ENCODE measurements around the gene PCDHGA8. TPM values are rescaled to one million over a fixed set of nuclear protein-coding genes. Genes with fewer than 3 reads are reported as not detected.

PCDHGA8 gene
- total RNA-seq, 1 donor from 2014 or later, result 0.02 TPM

Other genes with a start within 250 kb of the PCDHGA8 start
- gene PCDHB6, start 242.6 kb upstream of the PCDHGA8 start, total RNA-seq, result not detected in 2 replicates
- gene PCDHB7, start 220.0 kb upstream of the PCDHGA8 start, total RNA-seq, result not detected in 2 replicates
- not detected in 2 replicates for gene PCDHB8, start 214.8 kb upstream of the PCDHGA8 start, total RNA-seq
- not detected in 2 replicates for gene PCDHB16, start 210.2 kb upstream of the PCDHGA8 start, total RNA-seq
- gene PCDHB9, start 205.5 kb upstream of the PCDHGA8 start, total RNA-seq, result not detected in 2 replicates
- not detected in 2 replicates for gene PCDHB10, start 200.3 kb upstream of the PCDHGA8 start, total RNA-seq
- gene PCDHB11, start 193.0 kb upstream of the PCDHGA8 start, total RNA-seq, result not detected in 2 replicates
- gene PCDHB12, start 183.9 kb upstream of the PCDHGA8 start, total RNA-seq, result not detected in 2 replicates
- gene PCDHB13, start 178.7 kb upstream of the PCDHGA8 start, total RNA-seq, result 0.05 TPM in 1 of 2 replicates, not detected in the other
- gene PCDHB14, start 169.3 kb upstream of the PCDHGA8 start, total RNA-seq, result not detected in 2 replicates
- not detected in 2 replicates for gene PCDHB15, start 147.2 kb upstream of the PCDHGA8 start, total RNA-seq
- gene SLC25A2, start 88.6 kb upstream of the PCDHGA8 start, total RNA-seq, result 0.14 and 0.23 TPM in 2 replicates
- 71.5 and 75.0 TPM in 2 replicates for gene TAF7, start 71.8 kb upstream of the PCDHGA8 start, total RNA-seq
- 0.07 and 0.09 TPM in 2 replicates for gene PCDHGA1, start 62.1 kb upstream of the PCDHGA8 start, total RNA-seq
- gene PCDHGA2, start 53.9 kb upstream of the PCDHGA8 start, total RNA-seq, result 0.07 and 0.12 TPM in 2 replicates
- 0.14 and 0.19 TPM in 2 replicates for gene PCDHGA3, start 48.8 kb upstream of the PCDHGA8 start, total RNA-seq
- gene PCDHGB1, start 42.5 kb upstream of the PCDHGA8 start, total RNA-seq, result 0.14 and 0.19 TPM in 2 replicates
- 0.33 and 0.37 TPM in 2 replicates for gene PCDHGA4, start 37.6 kb upstream of the PCDHGA8 start, total RNA-seq
- gene PCDHGB2, start 32.6 kb upstream of the PCDHGA8 start, total RNA-seq, result 0.63 and 0.97 TPM in 2 replicates
- gene PCDHGA5, start 28.5 kb upstream of the PCDHGA8 start, total RNA-seq, result 0.19 and 0.51 TPM in 2 replicates
- gene PCDHGB3, start 22.4 kb upstream of the PCDHGA8 start, total RNA-seq, result 0.40 and 0.49 TPM in 2 replicates
- 0.31 and 0.54 TPM in 2 replicates for gene PCDHGA6, start 18.7 kb upstream of the PCDHGA8 start, total RNA-seq
- 0.05 and 0.23 TPM in 2 replicates for gene PCDHGA7, start 9.9 kb upstream of the PCDHGA8 start, total RNA-seq
- 0.21 TPM in 2 replicates for gene PCDHGB4, start 4.9 kb upstream of the PCDHGA8 start, total RNA-seq
- gene PCDHGB5, start 5.3 kb downstream of the PCDHGA8 start, total RNA-seq, result 0.43 and 0.47 TPM in 2 replicates
- 0.33 and 0.44 TPM in 2 replicates for gene PCDHGA9, start 10.1 kb downstream of the PCDHGA8 start, total RNA-seq
- gene PCDHGB6, start 15.4 kb downstream of the PCDHGA8 start, total RNA-seq, result 0.09 and 0.14 TPM in 2 replicates
- 0.07 and 0.21 TPM in 2 replicates for gene PCDHGA10, start 20.4 kb downstream of the PCDHGA8 start, total RNA-seq
- gene PCDHGB7, start 25.0 kb downstream of the PCDHGA8 start, total RNA-seq, result 0.12 and 0.17 TPM in 2 replicates
- gene PCDHGA11, start 28.4 kb downstream of the PCDHGA8 start, total RNA-seq, result 0.23 and 0.31 TPM in 2 replicates
- 0.12 and 0.16 TPM in 2 replicates for gene PCDHGA12, start 37.9 kb downstream of the PCDHGA8 start, total RNA-seq
- 0.24 and 0.58 TPM in 2 replicates for gene PCDHGC3, start 83.3 kb downstream of the PCDHGA8 start, total RNA-seq
- gene PCDHGC4, start 92.4 kb downstream of the PCDHGA8 start, total RNA-seq, result not detected in 2 replicates
- not detected in 2 replicates for gene PCDHGC5, start 96.4 kb downstream of the PCDHGA8 start, total RNA-seq
- gene DIAPH1, start 226.4 kb downstream of the PCDHGA8 start, total RNA-seq, result 225 and 232 TPM in 2 replicates
- 88.1 and 92.3 TPM in 2 replicates for gene HDAC3, start 244.2 kb downstream of the PCDHGA8 start, total RNA-seq
- gene RELL2, start 244.4 kb downstream of the PCDHGA8 start, total RNA-seq, result 24.1 TPM in 2 replicates